K562 (cell line): ENCODE results near the gene ARL4D. TPM values are rescaled to one million over a fixed set of nuclear protein-coding genes. Genes with fewer than 3 reads are reported as not detected.

Experiments used
- ATAC-seq: fragments of 200-7000 bp; cut with Tn5 transposase; 3 replicates; pipeline ENCODE4 v1.9.1; 2020; ENCODE audit warnings: moderate library complexity
- BruUV-seq: library from RNA; stranded (reverse); fragments of 400-500 nt; replicated peaks from 2 replicates; lab custom pipeline; 2021; lab: Mats Ljungman, UMichigan
- CTCF ChIA-PET: fragments of 300-600 bp; formaldehyde crosslinking; extraction: SDS; loops from one replicate; lab custom pipeline; 2021; ENCODE audit warnings: low intra/inter-chr PET ratio; lab: Yijun Ruan, JAX
- POLR2A ChIA-PET: fragments of 300-600, 350-650 bp; sonication (Branson Sonifier 250); formaldehyde crosslinking; extraction: SDS; loops from one replicate; lab custom pipeline; 2021; ENCODE audit warnings: antibody characterized with exemption, inconsistent platforms; lab: Yijun Ruan, JAX
- DNase-seq, 4 experiments: peaks; one replicate each; pipeline versions ENCODE4 v3.0.0 to v3.0.0-alpha.2; 2011 to 2018; ENCODE audit warnings: low spot score in 3 of 4, mixed read lengths in 3 of 4; ENCODE audit errors: extremely low read depth in 1 of 4
- FAIRE-seq: peaks from 2 replicates; lab custom pipeline; 2011; peaks lifted over from hg19 to GRCh38; lab: Jason Lieb, UNC
- H2AFZ ChIP-seq: 2 replicates; pipeline ENCODE4 v1.6.0; 2011; ENCODE audit warnings: low read depth, low read length, control low read depth, inconsistent platforms
- H3K27ac ChIP-seq: fragments of 200-600 bp; 3 replicates; pipeline ENCODE4 v1.8.0; 2011; ENCODE audit warnings: low read depth, mild to moderate bottlenecking, control low read depth, inconsistent platforms, low read length, moderate library complexity, mixed read lengths; ENCODE audit errors: extremely low read depth
- H3K27me3 ChIP-seq, 2 experiments: fragments of 300-600 bp in 1 of 2; 2 replicates in 1 of 2; 3 replicates in 1 of 2; pipeline versions ENCODE4 v1.6.0 to v1.8.0; 2011; ENCODE audit warnings: inconsistent platforms in 2 of 2, low read length in 2 of 2, mild to moderate bottlenecking in 1 of 2, mixed read lengths in 1 of 2, moderate library complexity in 1 of 2; ENCODE audit not compliant: control insufficient read depth in 2 of 2, insufficient read depth in 2 of 2
- H3K36me3 ChIP-seq: fragments of 300-600 bp; 3 replicates; pipeline ENCODE4 v1.8.0; 2011; ENCODE audit warnings: mild to moderate bottlenecking, low read length, inconsistent platforms; ENCODE audit not compliant: control insufficient read depth, insufficient read depth
- H3K4me1 ChIP-seq, 2 experiments: fragments of 200-600 bp in 1 of 2; replicated peaks in 1 of 2; 2 replicates in 1 of 2; 3 replicates in 1 of 2; pipeline versions ENCODE4 v1.5.1 to v1.8.0; 2011; ENCODE audit warnings: inconsistent platforms in 2 of 2, low read length in 2 of 2, mild to moderate bottlenecking in 1 of 2, mixed read lengths in 1 of 2, moderate library complexity in 1 of 2; ENCODE audit not compliant: control insufficient read depth in 2 of 2, insufficient read depth in 2 of 2
- H3K4me2 ChIP-seq: 2 replicates; pipeline ENCODE4 v1.6.1; 2011; ENCODE audit warnings: low read length, control low read depth, inconsistent platforms, mixed read lengths; ENCODE audit not compliant: insufficient read depth
- H3K4me3 ChIP-seq: fragments of 200-600 bp; sonication (generic), shearing (Covaris generic); 2 replicates; pipeline ENCODE4 v1.5.1; 2016; ENCODE audit warnings: control low read depth, inconsistent platforms
- H3K79me2 ChIP-seq: fragments of 200-600 bp; 3 replicates; pipeline ENCODE4 v1.8.0; 2011; ENCODE audit warnings: low read length, inconsistent platforms; ENCODE audit not compliant: control insufficient read depth, insufficient read depth
- H3K9ac ChIP-seq, 2 experiments: 2 replicates each; pipeline versions ENCODE4 v1.6.0 to v1.6.1; 2011; ENCODE audit warnings: low read depth in 2 of 2, low read length in 2 of 2, control low read depth in 1 of 2, inconsistent platforms in 1 of 2, mild to moderate bottlenecking in 1 of 2, mixed read lengths in 1 of 2; ENCODE audit not compliant: insufficient read depth in 1 of 2
- H3K9me1 ChIP-seq: one replicate; pipeline ENCODE4 v1.6.0; 2011; ENCODE audit warnings: inconsistent platforms, mild to moderate bottlenecking, low read length, moderate library complexity; ENCODE audit not compliant: control insufficient read depth, insufficient read depth
- H3K9me3 ChIP-seq: replicated peaks from 2 replicates; pipeline ENCODE4 v1.5.1; 2011; ENCODE audit warnings: low read depth, low read length, inconsistent platforms; ENCODE audit not compliant: control insufficient read depth, insufficient read depth
- H4K20me1 ChIP-seq: replicated peaks from 2 replicates; pipeline ENCODE4 v1.6.1; 2011; ENCODE audit warnings: low read length, inconsistent platforms, mixed read lengths; ENCODE audit not compliant: control insufficient read depth, insufficient read depth
- GABPB2 ChIP-seq: fragments of 250-450 bp; sonication (Bioruptor Pico); conservative IDR thresholded peaks from 2 replicates; pipeline ENCODE4 v1.5.1; 2021; ENCODE audit warnings: mild to moderate bottlenecking
- PHF21A ChIP-seq: fragments of 450-650 bp; IDR thresholded peaks from 2 replicates; pipeline ENCODE4 v1.6.1; 2017; ENCODE audit warnings: low read depth, borderline replicate concordance
- PURB ChIP-seq: sonication (generic); formaldehyde crosslinking; IDR thresholded peaks from 2 replicates; pipeline ENCODE4 v1.9.0; 2021; ENCODE audit warnings: low read depth, mild to moderate bottlenecking, missing genetic modification reagents
- SIX5 ChIP-seq, 2 experiments: IDR thresholded peaks; 2 replicates each; pipeline ENCODE4 v1.6.1; 2011; ENCODE audit warnings: low read length in 2 of 2, borderline replicate concordance in 1 of 2, low read depth in 1 of 2, mild to moderate bottlenecking in 1 of 2, moderate library complexity in 1 of 2; ENCODE audit not compliant: insufficient read depth in 1 of 2
- TEAD2 ChIP-seq: fragments of 450-650 bp; IDR thresholded peaks from 2 replicates; pipeline ENCODE4 v1.6.1; 2016; ENCODE audit warnings: missing genetic modification characterization, control low read depth, missing compliant biosample characterization
- ZC3H8 ChIP-seq: fragments of 450-650 bp; IDR thresholded peaks from 2 replicates; pipeline ENCODE4 v1.6.1; 2017
- ZNF253 ChIP-seq: fragments of 250-450 bp; sonication (Bioruptor Pico); conservative IDR thresholded peaks from 2 replicates; pipeline ENCODE4 v1.6.1; 2021; ENCODE audit warnings: mild to moderate bottlenecking
- ZNF561 ChIP-seq: fragments of 450-650 bp; formaldehyde crosslinking; conservative IDR thresholded peaks from 2 replicates; pipeline ENCODE4 v1.4.0; 2020; ENCODE audit warnings: mild to moderate bottlenecking, moderate library complexity
- ZNF584 ChIP-seq: fragments of 200-800 bp; sonication (Bioruptor generic); IDR thresholded peaks from 2 replicates; pipeline ENCODE4 v1.6.1; 2016; ENCODE audit warnings: low read depth, mild to moderate bottlenecking, missing genetic modification characterization, missing compliant biosample characterization
- WGBS: fragments of 100-300 bp; shearing (Covaris generic); methylation state at CpG from one replicate; pipeline ENCODE4 v1.1.6; 2016; ENCODE audit warnings: low coverage, mixed read lengths; ENCODE audit not compliant: insufficient coverage; ENCODE audit errors: missing lambda C conversion rate; 5-methylcytosine and 5-hydroxymethylcytosine counted together
- in situ Hi-C: fragments of 300-500 bp; cut with MboI; formaldehyde crosslinking; loops from 4 replicates; pipeline ENCODE4 v1.15.0; 2018; ENCODE audit warnings: inconsistent platforms, mixed read lengths
- intact Hi-C: fragments of 100-400 bp; cut with micrococcal nuclease; formaldehyde crosslinking; loops from 2 replicates; pipeline ENCODE4 v1.14.2; 2022
- polyA plus RNA-seq, 8 experiments: library from polyadenylated mRNA; depleted of rRNA in 4 of 8; stranded (reverse) in 5 of 8; unstranded in 3 of 8; fragments of >200 nt; fragmentation: Nextera tagmentation in 2 of 8; fragmentation: Illumina TruSeq in 1 of 8; extraction: Ambion mirVana in 2 of 8; extraction: Trizol in 1 of 8; gene quantifications; 2 replicates each; pipeline versions ENCODE4 v1.2.1 to v1.2.3, GENCODE V29; 2011 to 2014; ENCODE audit warnings: inconsistent platforms in 1 of 8, missing spikeins in 1 of 8
- total RNA-seq, 7 experiments: library from RNA; depleted of rRNA in 6 of 7; stranded (reverse); fragments of >200 nt in 6 of 7; fragmentation: Illumina TruSeq in 2 of 7; extraction: Trizol in 2 of 7; gene quantifications; 2 replicates each; pipeline versions ENCODE4 v1.2.1 to v1.2.3, GENCODE V29; 2011 to 2021; ENCODE audit warnings: low replicate concordance in 1 of 7
- TF ChIP-seq, protein P1 (sequence below): fragments of 450-650 bp; formaldehyde crosslinking; IDR thresholded peaks from 2 replicates; pipeline ENCODE4 v1.4.0; 2022; ENCODE audit warnings: missing genetic modification characterization
- TF ChIP-seq, protein P2 (sequence below): sonication (generic); formaldehyde crosslinking; IDR thresholded peaks from 2 replicates; pipeline ENCODE4 v1.8.0; 2022; ENCODE audit warnings: missing genetic modification reagents, mild to moderate bottlenecking, borderline replicate concordance

The ARL4D gene
- total and polyA plus RNA-seq, 9 of the 15 experiments (the other 6 are each of a cell fraction or from before 2014, with no cell fraction given), result 0.07 to 0.53 (median 0.28) TPM; not detected in 1

DNA sequence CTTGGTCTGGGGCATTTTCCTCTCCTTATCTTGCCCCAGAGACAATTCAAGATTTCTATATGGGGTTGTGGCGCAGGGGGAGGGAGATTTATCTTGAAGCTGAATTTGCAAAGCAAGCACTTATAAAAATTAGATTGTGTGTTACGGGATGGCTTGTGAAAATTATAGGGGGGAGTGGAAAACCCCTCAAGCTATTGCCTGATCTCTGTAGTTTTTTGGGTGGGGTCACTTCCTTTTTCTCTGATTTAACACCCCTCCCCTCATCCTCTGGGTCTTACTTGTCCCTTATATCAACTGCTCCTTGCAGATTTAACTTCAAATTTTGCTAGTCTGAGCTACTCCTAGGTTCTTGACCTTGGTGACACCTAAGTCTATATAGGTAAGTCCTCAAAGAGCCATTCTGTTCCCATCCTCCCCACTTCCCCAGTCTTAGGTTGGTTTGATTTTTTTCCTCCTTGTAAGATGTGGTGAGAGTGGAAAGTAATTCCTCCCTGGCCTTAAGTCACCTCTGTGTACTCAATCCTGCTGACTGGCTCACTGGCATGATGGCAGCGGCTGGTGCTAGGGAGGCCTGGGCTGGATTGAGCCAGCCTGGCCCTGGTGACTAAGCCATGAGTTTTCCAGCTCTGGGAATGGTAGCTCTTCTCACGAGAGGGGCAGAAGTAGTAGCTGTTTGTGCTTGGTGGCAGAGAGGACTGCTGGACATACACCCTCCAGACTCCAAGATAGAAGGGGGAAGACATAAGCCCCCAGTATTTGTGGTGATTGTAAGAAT is 2.3 kb downstream of the ARL4D start (continued):
- TF ChIP-seq SIX5 (IDR thresholded peaks at IDR 0.05; ENCODE audit: borderline replicate concordance in 1 of 2, insufficient read depth in 1 of 2, low read depth in 1 of 2, low read length in 2 of 2), result no peak

DNA sequence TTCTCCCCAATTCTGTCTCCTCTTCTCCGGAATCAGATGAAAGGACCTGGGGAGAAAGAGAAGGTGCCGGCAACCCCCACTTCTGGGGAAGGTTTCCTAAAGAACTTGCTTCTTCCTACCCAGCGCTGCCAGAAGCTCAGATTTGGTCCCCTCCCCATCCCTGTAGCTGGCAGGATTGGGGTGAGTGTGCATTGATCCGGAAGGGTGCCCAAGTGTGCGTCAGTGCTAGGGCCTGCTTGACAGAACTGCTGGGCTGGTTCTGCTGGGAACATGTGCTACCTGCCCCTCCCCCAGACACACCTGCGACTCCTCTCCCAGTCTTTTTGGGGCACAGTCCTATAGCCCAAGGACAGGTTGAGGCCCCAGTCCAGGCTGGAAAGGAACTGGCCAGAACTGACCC is 3.3 kb downstream of the ARL4D start:
- Histone ChIP-seq H3K79me2 (no peaks in the 10 kb centered on the region), H3K36me3 (no peaks in the 10 kb centered on the region), H3K9me3 (no peaks in the 10 kb centered on the region), H3K4me3 (no peak overlapping the region), H3K4me1 (peaks cover 10 to 14% of the 10 kb centered on the region in 2 experiments), H3K4me2 (no peak overlapping the region), H3K27me3 (peaks cover 0 to 9% of the 10 kb centered on the region in 2 experiments; a peak in 1 of 5 replicates), H2AFZ (no peak overlapping the region), H3K9ac (no peak overlapping the region), H3K9me1 (no peaks in the 10 kb centered on the region), H4K20me1 (peaks cover 5% of the 10 kb centered on the region), H3K27ac (no peak overlapping the region)
- no TSS peak for BruUV-seq
- CTCF ChIA-PET, result no interaction called here
- POLR2A ChIA-PET, result interaction anchor here (0.6 kb wide), 1 partner anchor 24 kb away, joined by 3 read pairs; no protein-coding TSS in a partner anchor
- FAIRE-seq, result no peak
- in situ Hi-C loops (no loop called here), intact Hi-C loops (no loop called here)
- TF ChIP-seq, protein P1, sequence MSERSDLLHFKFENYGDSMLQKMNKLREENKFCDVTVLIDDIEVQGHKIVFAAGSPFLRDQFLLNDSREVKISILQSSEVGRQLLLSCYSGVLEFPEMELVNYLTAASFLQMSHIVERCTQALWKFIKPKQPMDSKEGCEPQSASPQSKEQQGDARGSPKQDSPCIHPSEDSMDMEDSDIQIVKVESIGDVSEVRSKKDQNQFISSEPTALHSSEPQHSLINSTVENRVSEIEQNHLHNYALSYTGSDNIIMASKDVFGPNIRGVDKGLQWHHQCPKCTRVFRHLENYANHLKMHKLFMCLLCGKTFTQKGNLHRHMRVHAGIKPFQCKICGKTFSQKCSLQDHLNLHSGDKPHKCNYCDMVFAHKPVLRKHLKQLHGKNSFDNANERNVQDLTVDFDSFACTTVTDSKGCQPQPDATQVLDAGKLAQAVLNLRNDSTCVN (CRISPR knock-in tag), result no peak
- TF ChIP-seq, protein P2, sequence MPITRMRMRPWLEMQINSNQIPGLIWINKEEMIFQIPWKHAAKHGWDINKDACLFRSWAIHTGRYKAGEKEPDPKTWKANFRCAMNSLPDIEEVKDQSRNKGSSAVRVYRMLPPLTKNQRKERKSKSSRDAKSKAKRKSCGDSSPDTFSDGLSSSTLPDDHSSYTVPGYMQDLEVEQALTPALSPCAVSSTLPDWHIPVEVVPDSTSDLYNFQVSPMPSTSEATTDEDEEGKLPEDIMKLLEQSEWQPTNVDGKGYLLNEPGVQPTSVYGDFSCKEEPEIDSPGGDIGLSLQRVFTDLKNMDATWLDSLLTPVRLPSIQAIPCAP (CRISPR knock-in tag), result no peak
- TF ChIP-seq ZC3H8, result no peak
- no peak for TF ChIP-seq PHF21A
- TF ChIP-seq GABPB2 (CRISPR knock-in tag), result no peak
- no peak for TF ChIP-seq PURB
- no peak for TF ChIP-seq ZNF584 (CRISPR knock-in tag)
- TF ChIP-seq ZNF561 (CRISPR knock-in tag), result no peak
- TF ChIP-seq ZNF253, result no peak
- no peak for TF ChIP-seq TEAD2 (tag)
- ATAC-seq, result no peak
- WGBS, result 10% methylated on average over 6 of the region's 6 CpGs
- DNase-seq, result no peak
